G401 (cell line): ENCODE measurements around the gene RERE. TPM values are rescaled to one million over a fixed set of nuclear protein-coding genes. Genes with fewer than 3 reads are reported as not detected.
"Not testable (repeated sequence)": the region's sequence is repeated elsewhere in the genome, so short reads cannot be mapped to it uniquely, and the experiment has no call there.

Experiments
- DNase-seq: peaks from one replicate; pipeline ENCODE4 v3.0.0-alpha.2; 2015; ENCODE audit warnings: low spot score
- in situ Hi-C: cut with HindIII; loops from 2 replicates; pipeline ENCODE4 v1.10.0; 2016; ENCODE audit warnings: low sequenced_read_pairs, mixed read lengths
- total RNA-seq: library from RNA; depleted of rRNA; stranded (reverse); fragments of >200 nt; shearing (Covaris generic); gene quantifications from 2 replicates; pipeline ENCODE4 v1.2.3, GENCODE V29; 2014

The RERE gene
- total RNA-seq, 1 experiment from 2014 or later: 22.6 TPM

- in situ Hi-C loops: no loop called here
- DNase-seq: no peak
Observed at GRCh38 chr1:8704866-8705506, 112.5 kb downstream of the RERE start.

GRCh38 chr1:8702850-8703810, 114.3 kb downstream of the RERE start:
- in situ Hi-C loops: no loop called here
- peak; percentile 91 for DNase-seq

GRCh38 chr1:8702472-8702849, 115.0 kb downstream of the RERE start:
- in situ Hi-C loops: no loop called here
- no peak for DNase-seq

GRCh38 chr1:8701794-8702471, 115.5 kb downstream of the RERE start:
- in situ Hi-C loops: no loop called here
- DNase-seq: peak; percentile 30

- no peak for DNase-seq
- in situ Hi-C loops: no loop called here
Observed at GRCh38 chr1:8699679-8700078, 117.8 kb downstream of the RERE start.

- in situ Hi-C loops: no loop called here
Observed at GRCh38 chr1:8698937-8699447, 118.4 kb downstream of the RERE start.

GRCh38 chr1:8698012-8698630, 119.3 kb downstream of the RERE start:
- no peak for DNase-seq
- in situ Hi-C loops: no loop called here

More at GRCh38 chr1:8698937-8699447, 118.4 kb downstream of the RERE start:
- no peak for DNase-seq

GRCh38 chr1:8695442-8695841, 122.0 kb downstream of the RERE start:
- in situ Hi-C loops, DNase-seq: not testable (repeated sequence)

GRCh38 chr1:8693107-8693506, 124.3 kb downstream of the RERE start:
- no peak for DNase-seq

GRCh38 chr1:8691662-8692061, 125.8 kb downstream of the RERE start:
- no peak for DNase-seq
- in situ Hi-C loops: no loop called here

More at GRCh38 chr1:8693107-8693506, 124.3 kb downstream of the RERE start:
- in situ Hi-C loops: no loop called here

- in situ Hi-C loops: no loop called here
- DNase-seq: no peak
Observed at GRCh38 chr1:8690253-8690525, 127.3 kb downstream of the RERE start.

- in situ Hi-C loops: no loop called here
- no peak for DNase-seq
Observed at GRCh38 chr1:8689431-8690252, 127.8 kb downstream of the RERE start.

- in situ Hi-C loops: no loop called here
- no peak for DNase-seq
Observed at GRCh38 chr1:8687538-8687937, 129.9 kb downstream of the RERE start.

- DNase-seq: no peak
- in situ Hi-C loops: no loop called here
Observed at GRCh38 chr1:8687039-8687438, 130.4 kb downstream of the RERE start.

GRCh38 chr1:8685463-8685862, 132.0 kb downstream of the RERE start:
- in situ Hi-C loops: no loop called here

GRCh38 chr1:8684590-8684989, 132.8 kb downstream of the RERE start:
- in situ Hi-C loops: no loop called here
- no peak for DNase-seq

More at GRCh38 chr1:8685463-8685862, 132.0 kb downstream of the RERE start:
- no peak for DNase-seq

- in situ Hi-C loops: no loop called here
- no peak for DNase-seq
Observed at GRCh38 chr1:8682573-8682972, 134.9 kb downstream of the RERE start.

- in situ Hi-C loops: no loop called here
- no peak for DNase-seq
Observed at GRCh38 chr1:8681911-8682310, 135.5 kb downstream of the RERE start.
